NCI-H2227 (cell line): ENCODE results near the gene ATG2B.
"Not testable (repeated sequence)": the region's sequence is repeated elsewhere in the genome, so short reads cannot be mapped to it uniquely, and the experiment has no call there.

ENCODE experiments used
- DNase-seq: peaks from one replicate; lab custom pipeline; 2025; ENCODE audit not compliant: unreplicated experiment; lab: John Stamatoyannopoulos, UW

The ATG2B gene

GRCh38 chr14:96255501-96256366 is 107.4 kb downstream of the ATG2B start, which contains the start of gene BDKRB1:
Gene BDKRB1 (plus strand): TSS chr14:96256210. CDS start chr14:96263683, 7,473 bp downstream.
- DNase-seq: no peak

DNA sequence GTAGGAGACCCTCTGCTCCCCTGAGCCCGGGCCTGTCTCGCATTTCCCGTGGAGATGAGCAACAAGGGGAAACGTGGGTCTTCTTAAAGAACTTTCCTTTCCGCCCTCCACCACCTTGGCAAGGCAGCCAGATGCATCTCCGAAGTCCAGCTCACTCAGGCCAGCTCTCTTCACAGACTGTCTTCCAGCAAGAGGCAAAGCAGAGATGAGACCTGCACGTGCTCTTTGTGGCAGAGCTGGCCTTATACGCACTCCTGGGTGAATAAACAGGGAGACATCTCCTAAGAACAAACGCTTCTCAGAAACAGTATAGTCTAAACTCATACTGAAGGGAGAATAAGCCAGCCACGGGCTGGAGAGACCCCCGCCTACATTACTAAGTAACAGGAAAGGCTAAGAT is 108.5 kb downstream of the ATG2B start:
- DNase-seq: no peak

- no peak for DNase-seq
Measured at GRCh38 chr14:96252999-96253539, 110.1 kb downstream of the ATG2B start.

DNA sequence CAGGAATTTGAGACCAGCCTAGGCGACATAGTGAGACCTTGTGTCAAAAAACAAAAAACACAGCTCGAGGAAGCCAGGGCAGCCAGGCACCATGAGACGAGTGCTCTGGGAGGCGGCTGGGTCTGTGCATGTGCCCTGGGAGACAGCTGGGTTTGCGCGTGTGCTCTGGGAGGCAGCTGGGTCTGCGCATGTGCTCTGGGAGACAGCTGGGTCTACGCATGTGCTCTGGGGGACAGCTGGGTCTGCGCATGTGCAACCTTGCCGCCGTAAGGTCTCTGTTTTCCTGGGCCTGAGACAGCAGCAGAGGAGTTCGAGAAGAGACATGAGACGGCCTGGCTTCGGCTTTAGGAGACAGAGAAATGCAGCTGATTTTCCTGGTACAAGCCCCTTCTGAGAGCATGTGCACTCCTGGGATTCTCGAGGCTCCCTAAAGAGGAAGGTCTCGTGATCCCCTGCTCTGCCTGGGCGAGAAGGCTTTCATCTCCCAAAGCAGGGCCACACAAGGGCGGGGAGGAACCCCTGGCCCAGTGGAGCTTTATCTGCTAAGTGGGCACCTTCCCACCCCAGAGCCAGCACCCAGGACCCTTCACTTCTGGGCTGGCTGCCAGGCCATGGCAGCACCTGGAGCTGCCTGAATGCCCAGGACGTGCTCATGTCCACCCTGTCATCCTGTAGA is 110.7 kb downstream of the ATG2B start:
- DNase-seq: no peak

- DNase-seq: no peak
Measured at GRCh38 chr14:96251656-96252155, 111.4 kb downstream of the ATG2B start.

DNA sequence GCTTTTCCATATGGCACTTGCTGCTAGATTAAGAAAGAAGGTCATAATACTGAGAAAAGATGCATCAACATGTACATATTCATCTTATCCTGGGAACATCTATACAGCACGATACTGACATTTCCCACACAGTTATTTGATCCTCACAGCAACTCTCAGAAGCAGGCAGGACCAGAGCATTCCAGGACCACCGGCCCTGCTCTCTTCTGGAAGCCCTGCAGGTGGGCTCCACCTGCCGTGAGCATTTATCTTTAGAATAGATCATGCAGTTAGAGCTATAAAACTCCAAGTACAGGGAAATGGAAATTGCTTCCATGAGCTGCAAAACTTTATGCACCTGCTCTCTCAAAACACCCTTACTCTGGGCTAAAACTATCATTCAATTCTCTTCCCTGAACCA is 112.7 kb downstream of the ATG2B start:
- DNase-seq: no peak

- DNase-seq: no peak
Measured at GRCh38 chr14:96249029-96249428, 114.1 kb downstream of the ATG2B start.

DNA sequence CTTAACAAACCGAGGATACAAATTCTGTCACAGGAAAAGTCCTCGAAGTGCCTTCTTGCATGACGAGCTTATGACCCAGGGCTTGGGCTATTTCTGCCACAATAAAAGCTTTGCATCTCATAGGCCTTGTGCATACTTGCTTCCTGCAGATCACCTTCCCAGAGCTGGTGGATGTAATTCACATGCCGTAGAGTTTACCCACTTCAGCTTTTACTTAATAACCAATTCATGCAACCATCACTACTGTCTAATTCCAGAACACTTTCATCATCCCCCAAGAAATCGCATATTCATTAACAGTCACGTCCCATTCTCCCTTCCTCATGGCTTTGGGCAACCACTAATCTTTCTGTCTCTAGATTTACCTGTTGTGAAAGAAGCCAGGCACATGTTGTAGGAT is 116.1 kb downstream of the ATG2B start:
- no peak for DNase-seq

- no peak for DNase-seq
Measured at GRCh38 chr14:96246539-96246847, 116.6 kb downstream of the ATG2B start.

DNA sequence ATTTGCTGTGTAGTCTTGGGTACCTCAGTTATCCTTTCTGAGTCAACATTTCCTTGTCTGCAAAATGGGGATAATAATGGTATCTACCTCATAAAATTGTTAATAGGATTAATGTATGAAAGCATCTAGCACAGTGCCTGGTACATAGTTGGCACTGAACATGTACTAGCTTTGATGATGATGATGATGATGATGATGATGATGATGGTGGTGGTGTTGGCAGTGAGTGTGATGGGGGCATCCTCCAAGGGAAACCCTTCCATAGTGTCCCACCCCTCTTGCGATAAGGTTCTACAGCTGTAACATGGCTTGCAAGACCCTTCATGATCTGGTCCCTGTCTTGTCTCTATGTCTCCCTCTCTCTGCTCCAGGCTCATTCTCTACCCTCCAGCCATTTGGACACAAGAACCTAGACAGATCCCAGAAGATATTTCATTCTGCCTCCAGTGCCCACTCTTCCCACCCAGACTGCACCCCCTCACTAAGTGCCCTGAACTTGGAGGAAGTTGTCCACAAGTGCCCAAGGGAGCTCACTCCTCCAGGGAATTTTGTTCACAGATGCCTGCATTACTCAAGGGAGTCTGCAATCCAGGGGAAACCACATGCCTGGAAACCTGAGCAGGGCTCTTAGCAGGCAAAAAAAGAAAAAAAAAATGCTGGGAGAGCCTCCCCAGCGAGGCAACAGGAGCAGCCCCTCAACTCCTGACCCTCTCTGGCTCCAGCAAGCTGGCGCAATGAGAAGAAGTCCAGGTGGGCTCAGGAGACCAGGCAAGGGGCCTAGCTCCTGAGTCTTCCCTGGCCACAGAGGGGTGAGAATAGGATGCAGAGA is 117.2 kb downstream of the ATG2B start:
- no peak for DNase-seq

DNA sequence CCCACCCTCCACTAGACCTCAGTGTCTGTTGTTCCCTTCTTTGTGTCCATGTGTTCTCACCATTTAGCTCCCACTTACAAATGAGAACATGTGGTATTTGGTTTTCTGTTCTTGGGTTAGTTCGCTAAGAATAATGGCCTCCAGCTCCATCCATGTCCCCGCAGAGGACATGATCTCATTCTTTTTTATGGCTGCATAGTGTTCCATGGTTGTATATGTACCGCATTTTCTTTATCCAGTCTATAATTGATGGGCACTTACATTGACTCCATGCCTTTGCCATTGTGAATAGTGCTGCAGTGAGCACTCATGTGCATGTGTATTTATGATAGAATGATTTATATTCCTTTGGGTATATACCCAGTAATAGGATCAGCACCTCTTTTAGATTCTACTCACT is 118.1 kb downstream of the ATG2B start:
- not testable (repeated sequence) for DNase-seq

DNA sequence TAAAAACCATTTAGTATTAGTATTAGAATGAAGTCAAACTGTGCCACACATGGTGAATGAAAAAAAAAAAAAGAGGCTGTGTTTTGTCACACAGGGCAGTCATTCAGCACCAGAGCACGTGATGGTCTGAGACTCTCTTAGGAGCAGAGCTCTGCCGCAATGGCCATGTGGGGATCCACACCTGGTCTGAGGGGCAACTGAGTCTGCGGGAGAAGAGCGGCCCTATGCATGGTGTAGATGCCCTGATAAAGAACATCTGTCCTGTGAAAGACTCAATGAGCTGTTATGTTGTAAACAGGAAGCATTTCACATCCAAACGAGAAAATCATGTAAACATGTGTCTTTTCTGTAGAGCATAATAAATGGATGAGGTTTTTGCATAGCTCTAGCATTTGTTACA is 119.4 kb downstream of the ATG2B start:
- no peak for DNase-seq

- no peak for DNase-seq
Measured at GRCh38 chr14:96242126-96242525, 121.0 kb downstream of the ATG2B start.

GRCh38 chr14:96240641-96241040 is 122.5 kb downstream of the ATG2B start:
- no peak for DNase-seq

DNA sequence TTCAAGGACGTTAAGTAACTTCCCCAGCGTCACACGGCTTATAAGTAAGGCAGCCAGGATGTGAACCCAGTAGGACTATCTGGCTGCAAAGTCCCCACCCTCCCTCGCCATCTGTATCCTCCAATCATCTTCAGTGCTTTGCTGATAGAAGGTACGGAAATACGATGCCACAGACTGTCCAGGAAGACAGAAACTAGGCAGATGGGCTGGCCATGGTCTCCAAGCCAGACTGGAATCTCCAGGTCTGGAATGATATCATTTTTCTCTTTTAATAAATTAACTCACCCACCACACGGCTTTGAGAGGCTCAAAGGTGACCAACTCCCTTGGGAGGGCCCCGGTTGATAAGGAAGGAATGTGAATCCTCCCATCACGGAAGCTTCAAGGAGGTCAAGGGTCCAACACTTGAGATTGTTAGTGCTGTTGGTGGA is 123.4 kb downstream of the ATG2B start:
- DNase-seq: no peak

DNA sequence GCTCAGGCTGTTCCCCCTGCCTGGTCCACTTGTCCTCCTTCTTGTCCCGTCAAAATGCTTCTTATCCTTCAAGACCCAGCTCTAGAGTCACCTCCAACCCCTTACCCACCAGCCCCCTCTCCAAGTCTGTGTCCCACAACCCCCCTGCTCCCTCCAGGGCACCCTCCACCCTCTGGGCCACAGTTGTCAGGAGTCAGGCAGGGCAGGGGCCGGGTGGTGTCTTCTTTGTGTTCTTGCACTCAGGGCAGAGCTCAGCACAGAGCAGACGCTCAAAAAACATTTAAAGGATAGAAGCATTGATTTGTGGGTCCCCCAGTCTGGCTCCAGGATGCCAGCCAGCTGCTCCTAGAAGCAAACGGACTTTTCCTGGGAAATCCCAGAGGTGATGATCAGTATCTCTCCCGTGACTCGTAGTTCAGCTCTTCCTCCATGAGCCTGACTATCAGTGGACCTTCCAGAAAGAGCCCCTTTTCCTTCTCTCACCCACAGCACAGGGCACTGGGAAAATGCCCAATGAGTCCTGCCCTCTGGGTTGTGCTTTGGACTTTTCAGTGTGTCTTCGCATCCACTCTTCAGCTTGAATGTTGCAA is 124.4 kb downstream of the ATG2B start:
- DNase-seq: no peak

DNA sequence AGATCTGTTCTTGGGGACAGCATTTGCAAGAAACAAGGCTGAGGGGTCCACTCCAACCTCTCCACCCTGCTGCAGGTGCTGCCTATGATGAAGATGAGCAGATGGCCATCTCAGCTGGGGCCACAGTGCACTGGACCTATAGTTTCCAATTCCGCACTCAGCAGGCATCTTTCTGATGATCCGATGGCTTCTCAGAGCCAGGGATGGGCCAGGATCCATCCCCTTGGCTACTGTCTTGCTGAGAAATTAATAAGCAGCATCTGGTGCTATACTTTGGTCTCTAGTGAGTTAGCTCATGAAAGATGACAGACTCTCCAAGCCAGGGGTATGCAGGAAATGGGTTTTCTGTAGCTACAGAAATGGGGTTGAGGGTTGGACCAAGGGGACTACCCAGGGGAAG is 125.5 kb downstream of the ATG2B start:
- no peak for DNase-seq

DNA sequence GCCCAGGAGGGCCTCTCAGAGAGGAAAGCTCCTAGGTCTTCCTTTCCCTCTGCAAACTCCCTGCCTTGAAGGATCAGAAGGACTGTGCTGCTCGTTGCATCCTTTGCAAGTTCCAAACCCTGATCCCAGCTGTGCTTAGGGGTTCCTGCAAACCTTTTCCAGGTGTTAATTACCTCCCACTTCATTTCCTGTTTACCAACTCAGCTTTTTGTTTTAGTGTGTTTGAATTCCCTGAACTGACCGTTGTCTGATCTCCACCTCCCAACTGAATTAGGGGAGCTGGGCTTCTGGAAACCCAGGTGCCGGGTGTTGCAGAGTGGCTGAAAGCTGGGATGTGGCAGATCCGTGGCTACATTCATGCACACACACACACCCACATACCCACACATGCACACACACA is 127.7 kb downstream of the ATG2B start:
- no peak for DNase-seq

GRCh38 chr14:96233661-96234060 is 129.5 kb downstream of the ATG2B start:
- no peak for DNase-seq

- no peak for DNase-seq
Measured at GRCh38 chr14:96232506-96232905, 130.6 kb downstream of the ATG2B start.
